HG03175 (cell line): ENCODE data around the gene ITGAE.

Source experiments
- ATAC-seq: cut with Tn5 transposase; IDR thresholded peaks from one replicate; pipeline ENCODE4 v1.9.1; 2021; ENCODE audit warnings: mild to moderate bottlenecking, moderate library complexity; ENCODE audit not compliant: unreplicated experiment

ITGAE gene

GRCh38 chr17:3817851-3818605, 17.0 kb upstream of the ITGAE start:
- no peak for ATAC-seq

GRCh38 chr17:3815925-3816324, 14.9 kb upstream of the ITGAE start:
- ATAC-seq: no peak

- no peak for ATAC-seq
Observed at GRCh38 chr17:3815122-3815521, 14.1 kb upstream of the ITGAE start.

GRCh38 chr17:3814361-3814760, 13.4 kb upstream of the ITGAE start:
- no peak for ATAC-seq

GRCh38 chr17:3813171-3813570, 12.2 kb upstream of the ITGAE start:
- ATAC-seq: no peak

GRCh38 chr17:3812771-3813170, 11.8 kb upstream of the ITGAE start:
- no peak for ATAC-seq

GRCh38 chr17:3812284-3812683, 11.3 kb upstream of the ITGAE start:
- ATAC-seq: no peak

GRCh38 chr17:3810019-3810418, 9.0 kb upstream of the ITGAE start:
- ATAC-seq: no peak

GRCh38 chr17:3809135-3809534, 8.1 kb upstream of the ITGAE start:
- ATAC-seq: no peak

GRCh38 chr17:3808701-3809100, 7.7 kb upstream of the ITGAE start:
- no peak for ATAC-seq

GRCh38 chr17:3805581-3805980, 4.6 kb upstream of the ITGAE start:
- no peak for ATAC-seq

GRCh38 chr17:3804503-3804931, 3.5 kb upstream of the ITGAE start:
- peak; percentile 72 for ATAC-seq

- no peak for ATAC-seq
Observed at GRCh38 chr17:3803308-3803640, 2.3 kb upstream of the ITGAE start.

GRCh38 chr17:3802461-3803307, 1.7 kb upstream of the ITGAE start:
- no peak for ATAC-seq

- ATAC-seq: no peak
Observed at GRCh38 chr17:3801792-3802191, 804 bp upstream of the ITGAE start.

GRCh38 chr17:3801347-3801746, 359 bp upstream of the ITGAE start:
- no peak for ATAC-seq

GRCh38 chr17:3799181-3799945, 1.6 kb downstream of the ITGAE start:
- no peak for ATAC-seq

GRCh38 chr17:3798273-3799180, 2.5 kb downstream of the ITGAE start:
- peak; percentile 41 for ATAC-seq

- ATAC-seq: peak; percentile 29
Observed at GRCh38 chr17:3796822-3797170, 4.2 kb downstream of the ITGAE start.

GRCh38 chr17:3796110-3796821, 4.7 kb downstream of the ITGAE start:
- ATAC-seq: peak; percentile 78
